Keratinocyte (primary cell): ENCODE results near the gene KIFC3. TPM values are rescaled to one million over a fixed set of nuclear protein-coding genes. Genes with fewer than 3 reads are reported as not detected.

Experiments
- DNase-seq: peaks from one replicate; pipeline ENCODE4 v3.0.0-alpha.2; 2011; ENCODE audit warnings: low read depth, missing footprints, low spot score
- FAIRE-seq: peaks from 2 replicates; lab custom pipeline; 2011; peaks lifted over from hg19 to GRCh38; lab: Jason Lieb, UNC
- H2AFZ ChIP-seq: 2 replicates; pipeline ENCODE4 v1.6.0; 2012; ENCODE audit warnings: low read length, control low read depth, inconsistent platforms; ENCODE audit not compliant: control insufficient read depth
- H3K27ac ChIP-seq: 2 replicates; pipeline ENCODE4 v1.5.1; 2011; ENCODE audit warnings: low read length; ENCODE audit not compliant: control insufficient read depth, insufficient read depth
- H3K27me3 ChIP-seq: 3 replicates; pipeline ENCODE4 v1.6.0; 2011; ENCODE audit warnings: low read length; ENCODE audit not compliant: control insufficient read depth, insufficient read depth; ENCODE audit errors: extremely low read depth
- H3K36me3 ChIP-seq, 2 experiments: 2 replicates in 1 of 2; 3 replicates in 1 of 2; pipeline ENCODE4 v1.5.1; 2011; ENCODE audit warnings: low read length in 2 of 2, mild to moderate bottlenecking in 1 of 2; ENCODE audit not compliant: control insufficient read depth in 2 of 2, insufficient read depth in 2 of 2; ENCODE audit errors: extremely low read depth in 1 of 2
- H3K4me1 ChIP-seq: 3 replicates; pipeline ENCODE4 v1.5.1; 2011; ENCODE audit warnings: low read length; ENCODE audit not compliant: control insufficient read depth, insufficient read depth; ENCODE audit errors: extremely low read depth
- H3K4me2 ChIP-seq: 3 replicates; pipeline ENCODE4 v1.6.0; 2011; ENCODE audit warnings: low read depth, low read length; ENCODE audit not compliant: control insufficient read depth, insufficient read depth; ENCODE audit errors: extremely low read depth
- H3K4me3 ChIP-seq, 3 experiments: fragments of 200-600 bp in 1 of 3; sonication (generic) in 1 of 3; 2 replicates in 2 of 3; 3 replicates in 1 of 3; pipeline ENCODE4 v1.5.1; 2011 to 2016; ENCODE audit warnings: low read length in 3 of 3, mild to moderate bottlenecking in 3 of 3, control low read depth in 2 of 3, inconsistent platforms in 1 of 3, low read depth in 1 of 3, mixed read lengths in 1 of 3, mixed run types in 1 of 3, moderate library complexity in 1 of 3; ENCODE audit not compliant: control insufficient read depth in 2 of 3, insufficient read depth in 2 of 3; ENCODE audit errors: extremely low read depth in 1 of 3
- H3K79me2 ChIP-seq: 2 replicates; pipeline ENCODE4 v1.6.0; 2012; ENCODE audit warnings: low read length; ENCODE audit not compliant: control insufficient read depth, insufficient read depth
- H3K9ac ChIP-seq: 3 replicates; pipeline ENCODE4 v1.6.0; 2011; ENCODE audit warnings: low read length; ENCODE audit not compliant: control insufficient read depth, insufficient read depth; ENCODE audit errors: extremely low read depth
- H3K9me1 ChIP-seq: 3 replicates; pipeline ENCODE4 v1.6.0; 2011; ENCODE audit warnings: low read length; ENCODE audit not compliant: control insufficient read depth, insufficient read depth; ENCODE audit errors: extremely low read depth
- H3K9me3 ChIP-seq: 2 replicates; pipeline ENCODE4 v1.5.1; 2012; ENCODE audit warnings: low read depth, low read length; ENCODE audit not compliant: control insufficient read depth
- H4K20me1 ChIP-seq: 3 replicates; pipeline ENCODE4 v1.6.0; 2011; ENCODE audit warnings: low read length; ENCODE audit not compliant: control insufficient read depth, insufficient read depth; ENCODE audit errors: extremely low read depth
- EZH2 ChIP-seq: IDR thresholded peaks from one replicate; pipeline ENCODE4 v1.6.1; 2012; ENCODE audit warnings: inconsistent platforms, mild to moderate bottlenecking, low read length, moderate library complexity
- dilution Hi-C: fragments of 300-500 bp; cut with MboI; formaldehyde crosslinking; loops from one replicate; pipeline ENCODE4 v1.7.0; 2020; ENCODE audit warnings: low sequenced_read_pairs; ENCODE audit not compliant: extremely low pct_ligation_motif_present
- polyA plus RNA-seq, 5 experiments: library from polyadenylated mRNA; depleted of rRNA in 3 of 5; stranded (reverse) in 3 of 5; stranded (forward) in 1 of 5; unstranded in 1 of 5; fragments of >200 nt; gene quantifications; 1 replicate in 1 of 5; 2 replicates in 3 of 5; 3 replicates in 1 of 5; pipeline versions ENCODE4 v1.2.1 to v1.2.3, GENCODE V29; 2011 to 2012; ENCODE audit warnings: missing spikeins in 2 of 5, low read depth in 1 of 5, low replicate concordance in 1 of 5
- TF ChIP-seq, protein P1 (sequence below), 3 experiments: IDR thresholded peaks in 1 of 3; conservative IDR thresholded peaks in 1 of 3; optimal IDR thresholded peaks in 1 of 3; 2 replicates in 2 of 3; 3 replicates in 1 of 3; pipeline versions ENCODE3 to v1.5.1; 2011; ENCODE audit warnings: low read length in 3 of 3, mild to moderate bottlenecking in 3 of 3, moderate library complexity in 2 of 3, control low read depth in 1 of 3, inconsistent platforms in 1 of 3; ENCODE audit not compliant: insufficient read depth in 2 of 3; ENCODE audit errors: extremely low read depth in 1 of 3

KIFC3 gene
- polyA plus RNA-seq, 1 donor (not counting 4 experiments of a cell fraction or from before 2014, with no cell fraction given), result 22.7 TPM

GRCh38 chr16:57752203-57752580 lies 50.1 kb downstream of the KIFC3 start:
- Histone ChIP-seq H3K9me1 (no peaks in the 10 kb centered on the region), H3K27me3 (no peaks in the 10 kb centered on the region), H3K9ac (no peak overlapping the region), H3K36me3 (peaks cover 5 to 21% of the 10 kb centered on the region in 2 experiments), H3K4me2 (no peak overlapping the region), H3K4me3 (no peak overlapping the region), H3K4me1 (no peaks in the 10 kb centered on the region), H3K9me3 (no peaks in the 10 kb centered on the region), H2AFZ (no peak overlapping the region), H4K20me1 (peaks cover 3% of the 10 kb centered on the region), H3K27ac (no peak overlapping the region), H3K79me2 (no peaks in the 10 kb centered on the region)
- FAIRE-seq (no peak), DNase-seq (no peak)
- no peak for TF ChIP-seq EZH2
- TF ChIP-seq, protein P1, sequence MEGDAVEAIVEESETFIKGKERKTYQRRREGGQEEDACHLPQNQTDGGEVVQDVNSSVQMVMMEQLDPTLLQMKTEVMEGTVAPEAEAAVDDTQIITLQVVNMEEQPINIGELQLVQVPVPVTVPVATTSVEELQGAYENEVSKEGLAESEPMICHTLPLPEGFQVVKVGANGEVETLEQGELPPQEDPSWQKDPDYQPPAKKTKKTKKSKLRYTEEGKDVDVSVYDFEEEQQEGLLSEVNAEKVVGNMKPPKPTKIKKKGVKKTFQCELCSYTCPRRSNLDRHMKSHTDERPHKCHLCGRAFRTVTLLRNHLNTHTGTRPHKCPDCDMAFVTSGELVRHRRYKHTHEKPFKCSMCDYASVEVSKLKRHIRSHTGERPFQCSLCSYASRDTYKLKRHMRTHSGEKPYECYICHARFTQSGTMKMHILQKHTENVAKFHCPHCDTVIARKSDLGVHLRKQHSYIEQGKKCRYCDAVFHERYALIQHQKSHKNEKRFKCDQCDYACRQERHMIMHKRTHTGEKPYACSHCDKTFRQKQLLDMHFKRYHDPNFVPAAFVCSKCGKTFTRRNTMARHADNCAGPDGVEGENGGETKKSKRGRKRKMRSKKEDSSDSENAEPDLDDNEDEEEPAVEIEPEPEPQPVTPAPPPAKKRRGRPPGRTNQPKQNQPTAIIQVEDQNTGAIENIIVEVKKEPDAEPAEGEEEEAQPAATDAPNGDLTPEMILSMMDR (optimal IDR thresholded peaks at IDR 0.05 in 1 of 3, IDR thresholded peaks at IDR 0.05 in 1 of 3, conservative IDR thresholded peaks at IDR 0.05 in 1 of 3; ENCODE audit: extremely low read depth in 1 of 3, insufficient read depth in 2 of 3, low read length in 3 of 3), result no peak
- dilution Hi-C loops, result no loop called here

GRCh38 chr16:57751539-57752202 lies 50.6 kb downstream of the KIFC3 start:
- Histone ChIP-seq H3K36me3 (peaks cover under 1 to 21% of the 10 kb centered on the region in 2 experiments), H3K9me3 (no peaks in the 10 kb centered on the region), H3K27me3 (no peaks in the 10 kb centered on the region), H4K20me1 (peaks cover 3% of the 10 kb centered on the region), H3K27ac (no peak overlapping the region), H3K4me3 (no peak overlapping the region), H3K79me2 (no peaks in the 10 kb centered on the region), H3K9ac (no peak overlapping the region), H2AFZ (no peak overlapping the region), H3K4me2 (no peak overlapping the region), H3K4me1 (no peaks in the 10 kb centered on the region), H3K9me1 (no peaks in the 10 kb centered on the region)
- no peak for FAIRE-seq
- TF ChIP-seq, protein P1 (optimal IDR thresholded peaks at IDR 0.05 in 1 of 3, IDR thresholded peaks at IDR 0.05 in 1 of 3, conservative IDR thresholded peaks at IDR 0.05 in 1 of 3; ENCODE audit: extremely low read depth in 1 of 3, insufficient read depth in 2 of 3, low read length in 3 of 3), result no peak
- no peak for TF ChIP-seq EZH2
- DNase-seq, result no peak
- dilution Hi-C loops, result no loop called here
